ENCODE results near the gene CD320. TPM values are rescaled to one million over a fixed set of nuclear protein-coding genes. Genes with fewer than 3 reads are reported as not detected.
A peak's percentile ranks its signal among the peaks of the same experiment; 100 is the strongest.
"Not testable (repeated sequence)": the region's sequence is repeated elsewhere in the genome, so short reads cannot be mapped to it uniquely, and the experiment has no call there.

Gene CD320
- total RNA-seq (10 to 100 TPM; 22.5 to 39.6 (median 28.7) TPM), polyA plus RNA-seq (10 to 100 TPM; 10.2 to 72.6 (median 12.0) TPM)

DNA sequence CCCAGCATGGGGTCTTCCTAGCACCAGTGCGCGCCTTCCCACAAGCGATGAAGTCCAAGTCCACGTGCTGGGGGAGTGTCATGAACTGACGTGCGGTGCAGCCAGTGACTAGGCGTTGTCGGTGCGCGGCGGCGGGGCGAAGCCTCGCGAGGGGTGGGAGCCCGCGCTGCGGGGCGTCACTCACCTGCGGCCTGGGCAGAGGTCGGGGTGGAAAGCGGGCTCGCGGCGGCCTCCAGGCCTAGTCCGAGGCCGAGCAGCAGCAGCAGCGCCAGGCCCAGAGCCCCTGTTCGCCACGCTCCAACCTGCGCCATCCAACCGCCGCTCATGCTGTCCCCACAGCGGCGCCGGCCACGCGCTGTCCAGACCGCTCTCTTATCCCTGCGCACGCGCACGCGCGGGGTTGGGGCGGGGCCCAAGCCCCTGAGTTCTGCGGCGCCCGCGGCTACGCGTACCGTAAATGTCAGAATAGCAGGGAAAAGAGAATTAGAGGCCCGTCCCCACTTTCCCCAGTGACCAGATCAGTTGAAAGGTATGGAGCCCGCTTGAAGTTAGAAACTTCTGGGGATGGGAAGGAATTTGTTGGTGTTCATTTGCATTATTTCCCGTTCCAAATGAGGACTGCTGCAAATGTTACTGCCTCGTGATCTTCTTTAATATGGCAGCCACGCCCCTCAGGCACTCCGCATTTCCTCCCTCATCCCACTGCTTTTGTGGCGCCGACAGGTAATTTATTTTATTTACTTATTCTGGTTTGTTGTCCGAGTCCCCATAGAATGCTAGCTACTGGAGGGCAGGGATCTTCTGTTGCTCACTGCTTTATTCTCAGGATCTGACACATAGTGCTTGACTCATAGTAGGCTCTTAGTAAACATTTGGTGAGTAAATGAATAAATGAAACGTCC is at the start of gene CD320:
TSS of gene CD320 (minus strand) at position 394 of the 902 bp plus-strand sequence. CDS start at position 326, 68 bp downstream.
- intact Hi-C loops (cut with DNase I) = no loop called here
- Histone ChIP-seq H3K36me3 (peaks cover 0 to 38% (median 24%) of the 10 kb centered on the region in 4 donors), H3K27ac (peak within 1 kb of the TSS; percentile 72 to 83 (median 76))

DNA sequence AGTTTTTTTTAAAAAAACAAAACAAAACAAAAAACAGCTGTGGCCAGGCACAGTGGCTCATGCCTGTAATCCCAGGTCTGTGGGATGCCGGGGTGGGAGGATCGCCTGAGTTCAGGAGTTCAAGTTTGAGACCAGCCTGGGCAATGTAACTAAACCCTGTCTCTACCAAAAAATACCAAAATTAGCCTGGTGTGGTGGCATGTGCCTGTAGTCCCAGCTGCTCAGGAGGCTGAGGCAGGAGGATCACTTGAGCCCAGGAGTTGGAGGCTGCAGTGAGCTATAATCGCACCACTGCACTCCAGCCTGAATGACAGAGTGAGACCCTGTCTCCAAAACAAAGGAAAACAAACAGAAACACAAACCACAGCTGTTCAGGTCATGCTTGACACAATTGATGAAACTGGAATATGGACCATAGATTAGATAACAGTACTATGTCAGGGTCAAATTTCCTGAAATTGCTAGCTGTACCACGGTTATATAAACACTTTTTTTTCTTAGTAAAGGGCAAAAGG is 48.9 kb upstream of the CD320 start:
- Histone ChIP-seq H3K4me3 (no peak overlapping the region), H3K4me1 (peaks cover 0 to 30% (median 16%) of the 10 kb centered on the region in 4 donors), H3K27me3 (peaks cover 0 to 5% (median 0%) of the 10 kb centered on the region in 3 donors), H3K36me3 (no peaks in the 10 kb centered on the region), H3K27ac (no peak overlapping the region), H3K9me3 (no peaks in the 10 kb centered on the region)
- 68 to 72% methylated on average over 4 of the region's 4 CpGs for WGBS, 2 donors
- no peak for DNase-seq
- intact Hi-C loops (cut with DNase I) = loop anchor here (5.0 kb wide), 2 partner anchors 55 to 220 kb away; partner anchors contain the start of genes MARCHF2 and MYO1F
- TF ChIP-seq POLR2AphosphoS5 (IDR thresholded peaks at IDR 0.05) (no peak), EP300 (IDR thresholded peaks at IDR 0.05) (no peak), POLR2A (IDR thresholded peaks at IDR 0.05) (no peak)
- TF ChIP-seq, protein P1, sequence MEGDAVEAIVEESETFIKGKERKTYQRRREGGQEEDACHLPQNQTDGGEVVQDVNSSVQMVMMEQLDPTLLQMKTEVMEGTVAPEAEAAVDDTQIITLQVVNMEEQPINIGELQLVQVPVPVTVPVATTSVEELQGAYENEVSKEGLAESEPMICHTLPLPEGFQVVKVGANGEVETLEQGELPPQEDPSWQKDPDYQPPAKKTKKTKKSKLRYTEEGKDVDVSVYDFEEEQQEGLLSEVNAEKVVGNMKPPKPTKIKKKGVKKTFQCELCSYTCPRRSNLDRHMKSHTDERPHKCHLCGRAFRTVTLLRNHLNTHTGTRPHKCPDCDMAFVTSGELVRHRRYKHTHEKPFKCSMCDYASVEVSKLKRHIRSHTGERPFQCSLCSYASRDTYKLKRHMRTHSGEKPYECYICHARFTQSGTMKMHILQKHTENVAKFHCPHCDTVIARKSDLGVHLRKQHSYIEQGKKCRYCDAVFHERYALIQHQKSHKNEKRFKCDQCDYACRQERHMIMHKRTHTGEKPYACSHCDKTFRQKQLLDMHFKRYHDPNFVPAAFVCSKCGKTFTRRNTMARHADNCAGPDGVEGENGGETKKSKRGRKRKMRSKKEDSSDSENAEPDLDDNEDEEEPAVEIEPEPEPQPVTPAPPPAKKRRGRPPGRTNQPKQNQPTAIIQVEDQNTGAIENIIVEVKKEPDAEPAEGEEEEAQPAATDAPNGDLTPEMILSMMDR (IDR thresholded peaks at IDR 0.05) = no peak

More for the DNA sequence above, at the start of gene CD320:
- Histone ChIP-seq H3K4me3 (peak within 1 kb of the TSS; percentile 53 to 70 (median 62)), H3K4me1 (peaks cover 0 to 30% (median 22%) of the 10 kb centered on the region in 4 donors), H3K9me3 (no peaks in the 10 kb centered on the region), H3K27me3 (no peaks in the 10 kb centered on the region)
- WGBS, 2 donors = 0 to 1% methylated on average over 63 of the region's 63 CpGs
- peak; percentile 94 for DNase-seq
- peak; percentile 27 to 79 (median 70) for TF ChIP-seq POLR2AphosphoS5 (IDR thresholded peaks at IDR 0.05)
- TF ChIP-seq, protein P1 (IDR thresholded peaks at IDR 0.05) = no peak

DNA sequence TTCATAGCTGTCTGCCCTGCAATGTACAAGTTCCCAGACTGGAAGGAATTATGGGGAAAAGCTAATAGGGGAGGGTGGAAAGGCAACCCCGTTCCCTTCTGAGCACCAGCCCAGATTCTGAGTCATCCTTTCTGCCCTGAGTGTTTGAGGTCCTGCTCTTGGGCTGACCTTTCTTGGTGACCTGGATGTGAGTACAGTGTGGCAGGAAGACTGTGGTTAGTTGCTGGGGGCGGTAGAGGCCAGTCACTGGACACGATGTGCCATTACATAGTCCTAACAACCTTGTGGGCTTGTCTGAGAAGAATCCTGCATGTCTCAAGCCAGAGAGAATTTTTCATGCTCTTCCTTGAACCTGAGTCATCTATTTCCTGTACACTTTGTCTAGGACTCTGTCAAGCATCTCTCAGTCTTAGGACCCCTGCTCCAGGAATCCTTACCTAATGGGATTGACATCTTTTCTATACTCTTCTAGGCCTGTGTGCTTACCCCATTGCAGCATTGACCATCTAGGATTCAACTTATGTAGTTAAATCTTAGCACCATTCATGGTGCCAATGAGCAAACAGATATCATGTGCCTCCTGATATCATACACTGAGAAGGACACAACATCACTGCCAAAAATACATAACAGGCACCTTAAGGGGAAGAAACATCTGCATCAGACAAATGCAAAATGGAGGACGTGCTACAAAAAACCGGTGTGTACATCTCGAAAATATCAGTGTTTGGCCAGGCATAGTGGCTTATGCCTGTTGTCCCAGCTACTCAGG is 47.7 kb upstream of the CD320 start:
- H3K27ac ChIP-seq = peak overlapping the region in 2 of 4 donors; percentile 13 to 28
- no peaks in the 10 kb centered on the region for H3K9me3 ChIP-seq
- 76 to 85% methylated on average over 6 of the region's 6 CpGs for WGBS, 2 donors
- H3K27me3 ChIP-seq = peaks cover 0 to 5% (median 0%) of the 10 kb centered on the region in 3 donors
- intact Hi-C loops (cut with DNase I) = loop anchor here (5.0 kb wide), 2 partner anchors 56 to 221 kb away; partner anchors contain the start of genes MARCHF2 and MYO1F
- H3K4me1 ChIP-seq = peaks cover 0 to 19% (median 7%) of the 10 kb centered on the region in 4 donors
- no peak overlapping the region for H3K4me3 ChIP-seq
- DNase-seq = no peak
- H3K36me3 ChIP-seq = no peaks in the 10 kb centered on the region
- TF ChIP-seq POLR2A (IDR thresholded peaks at IDR 0.05) (no peak), EP300 (IDR thresholded peaks at IDR 0.05) (peak in 1 of 4 donors; percentile 8), POLR2AphosphoS5 (IDR thresholded peaks at IDR 0.05) (peak in 2 of 4 donors; percentile 10 to 71)
- TF ChIP-seq, protein P1 (IDR thresholded peaks at IDR 0.05) = no peak

DNA sequence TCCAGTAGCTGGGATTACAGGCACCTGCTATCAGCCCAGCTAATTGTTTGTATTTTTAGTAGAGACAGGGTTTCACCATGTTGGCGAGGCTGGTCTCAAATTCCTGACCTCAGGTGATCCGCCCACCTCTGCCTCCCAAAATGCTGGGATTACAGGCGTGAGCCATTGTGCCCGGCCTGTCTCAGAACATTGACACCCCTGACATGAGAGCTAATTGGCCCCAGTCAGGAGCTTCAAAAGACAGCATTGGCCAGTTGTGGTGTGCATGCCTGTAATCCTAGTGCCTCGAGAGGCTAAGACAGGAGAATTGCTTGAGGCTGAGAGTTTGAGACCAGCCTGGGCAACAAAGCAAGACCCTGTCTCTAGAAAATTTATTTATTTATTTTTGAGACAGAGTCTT is 44.7 kb upstream of the CD320 start:
- DNase-seq; H3K9me3 ChIP-seq; intact Hi-C loops (cut with DNase I); H3K27me3 ChIP-seq; H3K36me3 ChIP-seq: not testable (repeated sequence)
- Histone ChIP-seq H3K4me3 (peak overlapping the region in 1 of 4 donors; percentile 20), H3K4me1 (peaks cover 0 to 19% (median 7%) of the 10 kb centered on the region in 4 donors), H3K27ac (peak overlapping the region in 1 of 4 donors; percentile 4)
- WGBS, 2 donors = 36 to 65% methylated on average over 5 of the region's 5 CpGs

Measured in sigmoid colon (tissue), 7 donors.